Endothelial cell of umbilical vein (primary cell): ENCODE data around the gene CTNNA2. TPM values are rescaled to one million over a fixed set of nuclear protein-coding genes. Genes with fewer than 3 reads are reported as not detected.

ENCODE experiments used
- BruUV-seq: library from RNA; stranded (reverse); fragments of 400-500 nt; replicated peaks from 2 replicates; lab custom pipeline; 2021; lab: Mats Ljungman, UMichigan
- CTCF ChIA-PET: fragments of 300-600, 350-600 bp; sonication (Branson Sonifier 250); formaldehyde crosslinking; loops from one replicate; lab custom pipeline; 2021; ENCODE audit warnings: antibody characterized with exemption, inconsistent platforms; lab: Charles Lee
- POLR2A ChIA-PET: fragments of 300-600, 350-600 bp; sonication (Branson Sonifier 250); formaldehyde crosslinking; loops from one replicate; lab custom pipeline; 2021; ENCODE audit warnings: antibody characterized with exemption, inconsistent platforms; lab: Charles Lee
- DNase-seq: peaks from one replicate; pipeline ENCODE4 v3.0.0-alpha.2; 2011; ENCODE audit warnings: low read depth, low spot score
- FAIRE-seq: peaks from 2 replicates; lab custom pipeline; 2011; peaks lifted over from hg19 to GRCh38; lab: Jason Lieb, UNC
- H2AFZ ChIP-seq: 2 replicates; pipeline ENCODE4 v1.6.0; 2012; ENCODE audit warnings: low read depth, low read length, control low read depth, inconsistent platforms
- H3K27ac ChIP-seq: 2 replicates; pipeline ENCODE4 v1.5.1; 2011; ENCODE audit warnings: low read depth, mild to moderate bottlenecking, control low read depth, low read length, moderate library complexity; ENCODE audit not compliant: insufficient read depth
- H3K27me3 ChIP-seq, 2 experiments: 2 replicates each; pipeline versions ENCODE4 v1.6.0 to v1.6.1; 2011; ENCODE audit warnings: low read length in 2 of 2, mixed read lengths in 1 of 2; ENCODE audit not compliant: control insufficient read depth in 2 of 2, insufficient read depth in 2 of 2
- H3K36me3 ChIP-seq, 2 experiments: 2 replicates in 1 of 2; 3 replicates in 1 of 2; pipeline ENCODE4 v1.5.1; 2011; ENCODE audit warnings: low read length in 2 of 2, mild to moderate bottlenecking in 1 of 2, moderate library complexity in 1 of 2; ENCODE audit not compliant: control insufficient read depth in 2 of 2, insufficient read depth in 2 of 2; ENCODE audit errors: extremely low read depth in 1 of 2
- H3K4me1 ChIP-seq: 3 replicates; pipeline ENCODE4 v1.5.1; 2011; ENCODE audit warnings: mild to moderate bottlenecking, low read length; ENCODE audit not compliant: control insufficient read depth, insufficient read depth; ENCODE audit errors: extremely low read depth
- H3K4me2 ChIP-seq: 2 replicates; pipeline ENCODE4 v1.6.1; 2011; ENCODE audit warnings: low read length, control low read depth, mixed read lengths; ENCODE audit not compliant: insufficient read depth
- H3K4me3 ChIP-seq, 3 experiments: fragments of 200-600 bp in 1 of 3; sonication (generic), shearing (Covaris generic) in 1 of 3; replicated peaks in 1 of 3; 2 replicates each; pipeline ENCODE4 v1.5.1; 2011 to 2016; ENCODE audit warnings: control low read depth in 3 of 3, low read length in 3 of 3, mild to moderate bottlenecking in 2 of 3, inconsistent platforms in 1 of 3, low read depth in 1 of 3, moderate library complexity in 1 of 3; ENCODE audit not compliant: insufficient read depth in 1 of 3
- H3K79me2 ChIP-seq: 2 replicates; pipeline ENCODE4 v1.6.0; 2012; ENCODE audit warnings: low read length, inconsistent platforms; ENCODE audit not compliant: control insufficient read depth, insufficient read depth
- H3K9ac ChIP-seq: replicated peaks from 2 replicates; pipeline ENCODE3; 2011; ENCODE audit warnings: low read length, control low read depth; ENCODE audit not compliant: insufficient read depth; ENCODE audit errors: extremely low read depth
- H3K9me1 ChIP-seq: replicated peaks from 3 replicates; pipeline ENCODE4 v1.6.0; 2011; ENCODE audit warnings: mild to moderate bottlenecking, low read length; ENCODE audit not compliant: control insufficient read depth, insufficient read depth; ENCODE audit errors: extremely low read depth
- H3K9me3 ChIP-seq: replicated peaks from 2 replicates; pipeline ENCODE4 v1.5.1; 2012; ENCODE audit warnings: low read length, inconsistent platforms; ENCODE audit not compliant: control insufficient read depth, insufficient read depth
- H4K20me1 ChIP-seq: replicated peaks from 2 replicates; pipeline ENCODE3; 2011; ENCODE audit warnings: mild to moderate bottlenecking, low read length; ENCODE audit not compliant: control insufficient read depth, insufficient read depth; ENCODE audit errors: extremely low read depth
- CTCF ChIP-seq, 2 donors: IDR thresholded peaks; 1 replicate in 1 of 2; 2 replicates in 1 of 2; pipeline ENCODE4 v1.5.1; 2011; ENCODE audit warnings: low read length in 2 of 2, mild to moderate bottlenecking in 2 of 2, moderate library complexity in 2 of 2, control low read depth in 1 of 2, inconsistent platforms in 1 of 2, low read depth in 1 of 2; ENCODE audit not compliant: insufficient read depth in 1 of 2; ENCODE audit errors: extremely low read depth in 1 of 2
- EZH2 ChIP-seq: IDR thresholded peaks from 2 replicates; pipeline ENCODE4 v1.6.1; 2012; ENCODE audit warnings: borderline replicate concordance, low read depth, mild to moderate bottlenecking, moderate library complexity, low read length, inconsistent platforms; ENCODE audit not compliant: severe bottlenecking
- FOS ChIP-seq: IDR thresholded peaks from 2 replicates; pipeline ENCODE4 v1.6.1; 2011; ENCODE audit warnings: mild to moderate bottlenecking, low read length, moderate library complexity, borderline replicate concordance; ENCODE audit not compliant: insufficient read depth
- GATA2 ChIP-seq: IDR thresholded peaks from 2 replicates; pipeline ENCODE4 v1.7.0; 2011; ENCODE audit warnings: low read depth, mild to moderate bottlenecking, moderate library complexity, mixed read lengths, low read length; ENCODE audit not compliant: insufficient read length, insufficient read depth
- JUN ChIP-seq: IDR thresholded peaks from 2 replicates; pipeline ENCODE4 v1.6.1; 2011; ENCODE audit warnings: borderline replicate concordance, low read depth; ENCODE audit not compliant: insufficient read length, insufficient read depth
- MAX ChIP-seq: IDR thresholded peaks from 2 replicates; pipeline ENCODE4 v1.6.1; 2011; ENCODE audit not compliant: insufficient read depth, insufficient read length
- MYC ChIP-seq: IDR thresholded peaks from one replicate; pipeline ENCODE4 v1.6.1; 2011; ENCODE audit warnings: mild to moderate bottlenecking, low read depth, low read length
- POLR2A ChIP-seq: IDR thresholded peaks from 2 replicates; pipeline ENCODE4 v1.6.1; 2012; ENCODE audit warnings: low read depth, mild to moderate bottlenecking, control low read depth, low read length
- POLR2AphosphoS5 ChIP-seq: IDR thresholded peaks from 2 replicates; pipeline ENCODE4 v1.6.1; 2012; ENCODE audit warnings: low read depth, mild to moderate bottlenecking, control low read depth, low read length, moderate library complexity; ENCODE audit not compliant: insufficient read depth
- dilution Hi-C: fragments of 300-500 bp; cut with MboI; formaldehyde crosslinking; loops from one replicate; pipeline ENCODE4 v1.15.0; 2019; ENCODE audit warnings: low sequenced_read_pairs; ENCODE audit not compliant: extremely low pct_ligation_motif_present
- intact Hi-C: fragments of 100-400 bp; cut with micrococcal nuclease; formaldehyde crosslinking; loops from one replicate; pipeline ENCODE4 v1.10.0; 2022
- polyA plus RNA-seq, 4 experiments: library from polyadenylated mRNA; depleted of rRNA in 3 of 4; stranded (reverse) in 3 of 4; unstranded in 1 of 4; fragments of >200 nt; gene quantifications; 2 replicates each; pipeline versions ENCODE4 v1.2.1 to v1.2.3, GENCODE V29; 2011 to 2012; ENCODE audit warnings: missing spikeins in 1 of 4
- total RNA-seq: library from RNA; stranded (reverse); gene quantifications from 2 replicates; pipeline ENCODE4 v1.2.3, GENCODE V29; 2021

The CTNNA2 gene
- total and polyA plus RNA-seq, 2 donors (not counting 3 experiments of a cell fraction or from before 2014, with no cell fraction given), result not detected

GRCh38 chr2:79729532-79729931 lies 216.7 kb downstream of the CTNNA2 start:
- no TSS peak for BruUV-seq
- no peak for FAIRE-seq
- DNase-seq, result no peak
- ChIA-PET CTCF (no interaction called here), POLR2A (no interaction called here)
- no peaks in the 10 kb centered on the region for H3K9me1 ChIP-seq
- H3K79me2 ChIP-seq, result no peaks in the 10 kb centered on the region
- H3K4me2 ChIP-seq, result no peak overlapping the region
- H3K27ac ChIP-seq, result no peak overlapping the region
- no peak overlapping the region for H3K9ac ChIP-seq
- no peaks in the 10 kb centered on the region for H3K36me3 ChIP-seq
- no peak overlapping the region for H3K4me3 ChIP-seq
- no peaks in the 10 kb centered on the region for H3K9me3 ChIP-seq
- TF ChIP-seq POLR2A, result no peak
- TF ChIP-seq MYC, result no peak
- H4K20me1 ChIP-seq, result no peaks in the 10 kb centered on the region
- H3K27me3 ChIP-seq, result no peaks in the 10 kb centered on the region
- no peak overlapping the region for H2AFZ ChIP-seq
- intact Hi-C loops, result no loop called here
- dilution Hi-C loops, result no loop called here
- no peaks in the 10 kb centered on the region for H3K4me1 ChIP-seq

- Histone ChIP-seq H3K4me2 (no peak overlapping the region), H3K36me3 (no peaks in the 10 kb centered on the region), H3K9me1 (no peaks in the 10 kb centered on the region), H3K27ac (no peak overlapping the region), H3K9me3 (peaks cover under 1% of the 10 kb centered on the region), H3K27me3 (no peaks in the 10 kb centered on the region), H4K20me1 (no peaks in the 10 kb centered on the region), H3K79me2 (no peaks in the 10 kb centered on the region), H2AFZ (no peak overlapping the region), H3K4me3 (no peak overlapping the region), H3K4me1 (no peaks in the 10 kb centered on the region), H3K9ac (no peak overlapping the region)
- BruUV-seq, result no TSS peak
- ChIA-PET CTCF (no interaction called here), POLR2A (no interaction called here)
- DNase-seq (no peak), FAIRE-seq (no peak)
- intact Hi-C loops (no loop called here), dilution Hi-C loops (no loop called here)
- TF ChIP-seq MYC, result no peak
- no peak for TF ChIP-seq MAX
- no peak for TF ChIP-seq FOS
- TF ChIP-seq POLR2AphosphoS5, result no peak
- TF ChIP-seq JUN, result no peak
- TF ChIP-seq CTCF (IDR thresholded peaks at IDR 0.05; ENCODE audit: extremely low read depth in 1 of 2, insufficient read depth in 1 of 2, low read depth in 1 of 2, low read length in 2 of 2), result no peak
- no peak for TF ChIP-seq EZH2
- TF ChIP-seq GATA2, result no peak
- no peak for TF ChIP-seq POLR2A
Measured at GRCh38 chr2:79734518-79734917, 221.7 kb downstream of the CTNNA2 start.
